GM18909 (cell line): ENCODE results near the gene CSF3R.

ENCODE experiments used
- ATAC-seq: cut with Tn5 transposase; IDR thresholded peaks from one replicate; pipeline ENCODE4 v1.9.1; 2021; ENCODE audit warnings: mild to moderate bottlenecking; ENCODE audit not compliant: unreplicated experiment, poor library complexity

Gene CSF3R

DNA sequence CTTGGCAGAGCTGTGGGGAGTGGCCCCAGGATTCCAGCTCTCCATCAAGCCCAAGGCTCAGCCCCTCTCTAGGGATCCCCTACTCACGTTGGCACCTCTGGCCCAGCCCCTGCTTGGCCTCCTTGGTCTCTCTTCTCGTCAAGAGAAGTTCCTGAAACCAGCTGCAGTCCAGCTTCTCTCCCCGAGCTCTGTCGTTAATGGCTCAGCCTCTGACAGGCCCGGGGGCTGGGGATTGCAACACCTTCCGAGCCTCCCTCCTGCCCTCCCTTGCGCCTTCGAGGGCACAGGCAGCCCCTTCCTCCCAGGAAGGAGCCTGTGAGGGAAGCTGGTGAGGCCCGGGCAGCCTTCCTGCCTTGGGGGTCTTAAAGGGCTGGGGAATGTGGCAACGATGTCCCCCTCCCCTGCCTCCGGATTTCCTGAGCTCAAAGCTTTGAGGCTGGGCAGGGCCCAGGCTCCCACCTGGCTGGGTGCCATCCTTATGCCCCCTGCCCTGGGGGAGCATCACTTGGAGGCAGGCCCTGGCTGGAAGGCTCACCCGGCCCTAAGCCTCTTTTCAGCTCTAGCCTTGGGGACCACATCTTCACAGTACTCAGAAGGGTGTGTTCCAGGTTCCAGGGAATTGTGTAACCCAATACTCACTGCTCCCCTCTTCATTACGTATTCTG lies at the start of gene CSF3R:
Gene CSF3R, minus strand, starts transcription at position 190 of the 665 bp plus-strand sequence. CDS start 3,417 bp downstream, outside the sequence.
- no peak for ATAC-seq

DNA sequence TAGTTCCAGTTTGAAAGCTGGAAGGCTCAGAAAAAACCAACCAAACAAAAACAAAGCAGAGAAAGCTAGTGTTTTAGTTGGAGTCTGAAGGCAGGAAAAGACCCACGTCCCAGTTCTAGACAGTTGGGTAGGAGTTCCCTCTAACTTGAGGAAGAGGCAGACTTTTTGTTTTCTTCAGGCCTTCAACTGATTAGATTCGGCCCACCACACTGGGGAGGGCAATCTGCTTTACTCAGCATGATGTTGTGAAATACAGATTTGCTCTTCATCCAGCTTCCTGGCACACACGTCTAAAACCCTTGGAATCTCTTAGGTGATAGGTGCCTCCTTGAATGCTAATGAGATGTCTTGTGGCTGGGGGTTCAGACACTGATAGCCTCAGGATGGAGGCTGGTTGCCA lies 49.1 kb upstream of the CSF3R start:
- ATAC-seq, result no peak

DNA sequence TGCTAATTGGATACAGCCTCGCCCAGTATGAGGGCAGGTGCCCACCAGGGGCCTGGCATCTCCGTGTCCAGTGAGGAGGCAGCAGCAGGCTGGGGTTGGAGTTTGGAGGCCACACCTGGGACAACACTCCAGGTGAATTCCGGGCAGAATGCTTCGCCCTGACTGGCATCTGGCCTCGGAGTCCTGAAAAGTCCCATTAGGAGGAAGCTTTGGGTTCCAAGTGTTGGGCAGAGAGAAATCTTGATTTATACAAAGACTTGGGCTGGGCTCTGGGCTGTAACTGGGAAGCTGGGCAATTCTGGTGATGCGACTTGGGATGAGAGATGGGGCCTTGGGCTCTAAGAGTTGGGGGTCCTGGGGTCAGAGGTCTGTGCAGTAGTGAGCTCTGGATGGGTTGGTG lies 48.1 kb upstream of the CSF3R start:
- ATAC-seq, result no peak

DNA sequence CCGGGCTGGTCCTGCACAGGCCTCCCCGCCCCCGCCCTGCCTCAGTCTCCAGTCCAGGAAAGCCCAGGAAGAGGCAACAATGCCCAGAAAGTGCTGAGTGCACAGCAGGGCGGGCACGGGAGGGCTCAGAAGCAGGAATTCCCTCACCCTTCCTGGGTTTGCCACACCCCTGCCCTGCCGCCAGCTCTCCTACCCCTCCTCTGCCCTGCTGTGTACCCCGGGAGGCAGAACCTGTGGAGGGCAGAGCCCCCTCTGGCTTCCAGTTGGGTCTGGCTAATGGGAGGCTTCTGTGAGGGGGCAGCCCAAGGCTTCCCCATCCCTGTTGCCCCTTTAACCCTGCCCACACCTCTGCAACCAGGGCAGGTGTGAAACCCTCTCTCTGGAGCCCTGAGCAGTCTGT lies 47.5 kb upstream of the CSF3R start:
- no peak for ATAC-seq

DNA sequence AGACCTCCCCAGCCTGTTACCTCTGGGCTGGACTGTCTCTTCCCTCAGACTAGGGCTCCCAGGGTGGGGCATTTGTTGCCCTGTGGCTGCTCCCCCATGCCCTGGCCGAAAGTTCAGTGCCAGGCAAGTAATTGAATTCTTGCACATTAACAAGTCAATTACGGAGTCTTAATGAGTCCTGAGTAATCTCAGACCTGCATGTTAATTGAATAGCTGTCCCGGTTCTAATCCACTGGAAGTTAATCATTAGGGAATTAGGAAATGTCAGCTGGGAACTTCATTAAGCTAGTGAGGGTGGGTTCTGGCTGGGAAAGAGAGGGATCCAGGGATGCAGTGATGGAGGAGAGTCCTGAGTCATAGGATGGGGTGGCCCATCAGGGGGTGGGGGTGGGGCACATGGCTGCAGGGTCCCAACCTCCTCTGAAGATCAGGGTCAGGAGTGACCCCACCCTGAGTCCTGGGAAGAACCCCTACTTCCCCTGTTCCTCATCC lies 47.1 kb upstream of the CSF3R start:
- ATAC-seq, result no peak

DNA sequence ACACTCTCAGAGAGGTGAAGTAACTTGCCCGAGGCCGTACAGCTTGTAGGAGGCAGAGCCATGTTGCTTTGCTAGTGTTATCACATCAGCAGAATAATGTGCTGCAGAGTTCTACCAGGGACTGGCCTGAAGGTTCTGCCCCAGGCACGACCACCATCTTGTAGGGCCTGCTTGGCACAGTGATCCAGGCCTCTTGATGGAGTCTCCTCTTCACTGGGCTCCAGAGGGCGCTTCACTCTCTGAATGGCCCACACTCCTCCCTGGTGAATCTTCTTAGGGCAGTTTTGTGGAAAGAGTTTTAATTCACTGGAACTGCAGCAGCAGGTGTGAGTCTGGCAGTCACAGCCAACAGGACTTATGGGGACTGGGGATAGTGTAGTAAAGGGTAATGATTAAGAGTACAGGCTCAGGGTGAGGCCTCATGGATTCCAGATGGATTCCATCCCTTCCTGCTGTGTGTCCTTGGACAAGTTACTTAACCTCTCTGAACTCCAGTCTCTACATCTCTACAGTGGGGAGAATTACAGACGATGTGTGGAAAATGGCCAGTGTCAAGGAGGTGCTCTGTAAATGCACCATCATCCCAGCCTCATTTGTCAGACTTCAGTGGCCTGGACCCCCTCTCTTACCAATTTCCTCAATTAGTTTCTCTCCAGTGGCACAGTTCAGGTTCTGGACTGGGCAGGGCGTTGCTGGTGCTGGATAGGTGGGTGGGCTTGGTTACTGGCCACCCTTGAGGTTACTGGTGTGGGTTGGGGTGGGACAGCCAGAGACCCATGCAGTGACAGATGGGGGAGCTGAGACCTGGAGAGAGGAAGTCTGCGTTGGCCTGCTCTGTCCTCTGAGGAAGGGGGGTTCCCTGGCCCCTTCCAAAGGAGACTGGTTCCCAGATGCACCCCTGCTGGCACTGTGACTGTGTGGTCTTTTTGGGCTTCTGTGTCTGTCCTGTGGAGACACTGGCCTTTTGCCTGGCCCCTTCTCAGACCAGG lies 45.9 kb upstream of the CSF3R start:
- no peak for ATAC-seq

DNA sequence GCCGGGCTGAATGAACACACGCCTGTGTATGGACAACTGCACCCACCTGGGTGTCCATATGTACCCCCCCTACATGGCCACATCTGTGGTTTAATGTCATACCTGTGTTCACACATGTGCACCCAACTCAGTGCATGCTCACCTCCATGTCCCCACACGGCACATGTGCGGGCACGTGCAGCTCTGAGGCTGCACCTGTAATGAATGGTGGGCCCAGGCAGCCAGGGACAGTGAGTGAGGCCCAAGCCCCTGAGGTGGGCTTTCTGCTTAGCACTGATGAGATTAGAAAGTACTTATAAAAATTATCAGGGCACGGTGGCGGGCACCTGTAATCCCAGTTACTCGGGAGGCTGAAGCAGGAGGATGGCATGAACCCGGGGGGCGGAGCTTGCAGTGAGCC lies 42.5 kb upstream of the CSF3R start:
- no peak for ATAC-seq

DNA sequence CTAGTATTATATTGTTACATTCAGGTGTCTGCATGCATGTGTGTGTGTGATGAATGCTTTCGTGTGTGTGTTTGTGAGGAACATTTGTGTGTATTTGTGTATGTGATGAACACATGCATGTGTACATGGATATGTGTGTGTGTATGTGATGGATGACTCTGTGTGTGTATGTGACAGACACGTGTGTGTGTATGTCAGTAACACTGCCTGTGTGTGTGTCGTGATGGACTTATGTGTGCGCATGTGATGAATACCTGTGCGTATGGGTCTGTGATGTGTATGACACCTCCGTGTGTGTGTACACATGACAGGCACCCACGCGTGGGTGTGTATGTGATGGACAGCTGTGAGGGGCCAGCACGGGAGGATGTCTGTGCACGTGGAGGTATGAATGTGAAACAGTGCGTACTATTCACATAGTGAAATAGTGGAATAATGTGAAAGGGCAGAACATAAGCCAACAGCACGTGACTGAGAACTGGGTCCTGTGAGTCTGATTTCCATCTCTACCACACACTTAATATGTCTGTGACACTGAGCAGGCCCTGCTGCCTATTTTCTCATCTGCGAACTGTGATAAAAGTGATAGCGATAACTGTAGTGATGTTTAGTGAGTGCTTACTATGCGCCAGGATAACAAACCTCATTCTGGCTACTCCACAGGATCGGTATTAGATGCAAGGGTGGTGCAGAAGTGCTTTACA lies 41.8 kb upstream of the CSF3R start:
- ATAC-seq, result no peak

DNA sequence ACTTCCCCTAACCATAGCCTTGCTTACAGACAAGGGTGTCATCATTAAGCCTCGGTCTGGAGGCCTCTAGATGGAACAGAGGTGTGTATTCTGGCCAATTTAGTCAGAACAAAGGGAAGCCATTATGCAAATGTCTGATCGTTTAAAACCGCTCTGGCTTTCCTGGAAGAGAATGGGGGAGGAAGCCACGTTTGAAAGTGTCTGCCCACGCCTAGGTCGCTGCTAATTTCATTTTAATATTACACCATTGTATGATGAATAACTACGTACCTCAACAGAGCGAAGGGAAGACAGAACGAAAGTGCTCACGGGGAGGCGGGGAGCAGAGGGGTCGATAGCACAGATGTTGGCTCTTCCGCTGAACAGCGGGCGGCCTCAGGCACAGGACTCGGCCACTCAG lies 41.1 kb upstream of the CSF3R start:
- no peak for ATAC-seq

DNA sequence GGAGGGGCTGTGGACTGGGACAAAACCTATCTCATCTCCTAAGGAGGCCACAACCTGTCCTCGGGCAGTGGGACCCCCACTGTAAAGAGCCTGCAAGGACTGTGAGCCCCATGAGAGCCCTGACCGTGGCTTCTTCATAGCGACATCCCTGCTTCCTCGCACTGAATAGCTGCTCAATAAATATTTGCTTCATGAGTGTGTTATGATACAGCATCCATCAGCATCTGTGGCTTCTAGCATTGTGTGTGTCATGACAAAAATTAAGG lies 40.5 kb upstream of the CSF3R start:
- ATAC-seq, result no peak

DNA sequence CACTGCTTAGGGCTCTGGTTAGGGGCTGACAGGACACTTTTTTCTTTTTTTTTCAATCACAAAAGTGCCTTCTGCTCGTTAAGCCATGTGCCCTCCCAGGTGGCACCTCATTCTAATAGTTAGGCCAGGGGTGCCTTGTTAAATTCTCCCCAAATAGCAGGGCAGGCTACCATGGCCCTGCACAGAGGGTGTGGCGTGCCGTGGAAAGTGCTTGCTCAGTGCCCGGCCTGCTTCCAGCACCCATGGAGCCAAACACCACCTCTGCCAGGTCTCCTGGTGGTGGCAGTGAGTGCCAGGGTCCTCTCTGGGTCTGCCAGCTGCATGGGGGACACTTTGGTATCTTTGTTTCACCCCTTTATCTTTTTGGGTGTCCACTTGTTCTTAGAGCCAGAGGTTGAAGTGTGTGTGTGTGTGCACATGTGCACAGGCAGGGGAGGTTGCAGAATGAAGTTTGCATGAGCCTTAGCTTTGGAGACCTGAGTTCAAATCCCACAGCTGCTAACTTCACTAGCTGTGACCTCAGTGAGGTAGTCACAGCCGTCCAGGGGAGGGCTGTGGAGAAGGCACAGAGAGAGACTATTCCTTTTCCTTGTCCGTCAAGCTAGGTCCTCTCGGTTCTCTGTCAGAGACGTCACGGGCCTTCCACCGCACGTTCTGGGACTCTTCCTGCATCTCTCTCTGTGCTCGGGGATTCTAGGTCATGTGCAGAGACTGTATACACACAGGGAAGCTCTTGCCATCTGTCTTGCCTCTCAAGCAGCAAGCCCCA lies 39.9 kb upstream of the CSF3R start:
- no peak for ATAC-seq

DNA sequence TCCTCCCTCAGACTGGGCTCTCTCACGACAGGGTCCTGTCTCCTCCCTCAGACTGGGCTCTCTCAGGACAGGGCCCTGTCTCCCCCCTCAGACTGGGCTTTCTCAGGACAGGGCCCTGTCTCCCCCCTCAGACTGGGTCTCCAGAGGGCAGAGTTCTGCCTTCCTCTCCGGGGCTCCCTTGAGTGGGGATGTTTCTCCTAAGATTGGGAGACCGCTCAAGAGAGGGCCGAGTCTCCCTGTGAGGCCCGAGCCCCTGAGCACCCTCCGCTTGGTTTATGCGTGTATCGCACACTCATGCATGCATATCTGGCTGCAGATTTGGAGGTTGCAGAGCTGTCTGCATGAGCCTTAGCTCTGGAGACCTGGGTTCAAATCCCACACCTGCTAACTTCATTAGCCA lies 39.3 kb upstream of the CSF3R start:
- no peak for ATAC-seq

DNA sequence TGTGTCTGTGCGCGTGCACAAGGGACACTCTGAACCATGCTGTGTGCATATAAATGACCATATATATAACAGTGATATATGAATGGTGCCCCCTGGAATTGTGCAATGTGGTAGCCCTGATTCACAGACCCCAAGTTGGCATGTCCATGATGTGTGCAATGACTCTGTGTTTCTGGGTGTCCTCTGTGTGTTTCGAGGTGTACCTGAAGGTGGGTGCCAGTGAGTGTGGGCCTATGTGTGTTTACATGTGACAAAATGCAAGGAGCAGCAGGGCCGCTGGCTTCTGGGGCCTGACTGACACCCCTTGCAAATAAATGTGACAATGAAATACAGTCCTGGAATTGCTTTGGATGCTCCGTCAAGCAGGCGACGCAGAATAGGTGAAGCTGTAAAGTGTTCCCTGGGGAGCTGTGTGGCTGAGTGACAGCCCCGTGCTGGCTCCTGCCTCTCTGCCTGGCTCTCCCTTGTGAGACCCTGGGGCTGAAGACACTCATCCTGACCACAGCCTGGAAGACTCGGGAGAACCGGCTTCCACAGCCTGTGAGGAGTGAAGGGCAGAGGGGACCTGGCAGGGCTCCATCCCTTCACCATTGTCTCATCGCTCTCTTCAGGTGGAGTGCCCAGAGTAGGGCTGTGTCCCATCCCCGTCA lies 38.2 kb upstream of the CSF3R start:
- ATAC-seq, result no peak

DNA sequence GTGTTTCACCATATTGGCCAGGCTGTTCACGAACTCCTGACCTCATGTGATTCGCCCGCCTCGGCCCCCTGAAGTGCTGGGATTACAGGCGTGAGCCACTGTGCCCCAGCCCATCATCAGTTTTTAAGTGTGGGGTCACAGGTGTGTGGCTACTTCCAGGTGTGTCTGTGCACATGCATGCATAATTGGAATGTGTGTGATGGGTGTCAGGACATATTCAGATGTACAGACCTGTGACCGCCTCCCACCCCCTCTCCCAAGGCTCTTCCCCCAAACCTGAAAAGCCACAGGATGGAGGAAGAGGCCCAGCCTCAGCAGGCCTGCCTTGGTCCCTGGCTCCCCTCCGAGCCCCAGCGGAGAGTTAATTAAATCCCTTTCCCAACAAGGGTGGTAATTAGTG lies 37.3 kb upstream of the CSF3R start:
- no peak for ATAC-seq

DNA sequence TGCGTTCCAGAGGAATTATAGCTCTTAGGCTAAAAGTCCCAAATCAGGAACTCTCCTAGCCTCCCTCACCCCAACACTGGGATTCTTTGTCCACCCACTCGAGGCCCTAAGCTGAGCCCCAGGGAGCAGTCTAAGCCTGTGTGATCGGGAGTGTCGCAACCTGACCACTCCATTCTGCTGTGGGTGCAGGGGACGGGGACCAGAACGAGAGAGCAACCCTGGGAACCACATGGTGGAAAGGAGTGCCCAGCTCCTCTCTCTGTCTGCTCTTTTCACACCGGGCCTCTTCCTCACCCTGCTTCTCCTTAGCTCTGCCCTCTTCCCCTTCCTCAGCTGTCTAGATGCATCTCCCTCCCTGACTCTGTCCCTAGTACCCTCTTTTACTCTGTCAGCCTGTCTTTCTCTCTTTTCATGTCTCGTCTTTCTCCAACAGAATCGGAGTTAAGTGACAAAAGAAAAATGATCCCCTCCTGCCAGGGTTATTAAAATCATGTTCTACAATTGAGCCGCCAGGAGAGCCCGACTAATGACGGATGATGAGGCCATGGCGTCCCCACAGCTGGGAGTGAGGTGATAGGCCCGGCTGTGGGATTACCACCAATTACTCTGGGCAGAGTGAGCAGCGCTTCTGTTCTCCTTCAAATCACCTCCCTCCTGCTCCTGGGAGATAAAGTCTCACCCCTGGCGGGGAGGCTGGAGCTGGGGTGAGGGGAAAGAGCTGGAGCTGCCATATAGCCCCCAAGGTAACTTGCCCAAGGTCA lies 34.5 kb upstream of the CSF3R start:
- ATAC-seq, result no peak

DNA sequence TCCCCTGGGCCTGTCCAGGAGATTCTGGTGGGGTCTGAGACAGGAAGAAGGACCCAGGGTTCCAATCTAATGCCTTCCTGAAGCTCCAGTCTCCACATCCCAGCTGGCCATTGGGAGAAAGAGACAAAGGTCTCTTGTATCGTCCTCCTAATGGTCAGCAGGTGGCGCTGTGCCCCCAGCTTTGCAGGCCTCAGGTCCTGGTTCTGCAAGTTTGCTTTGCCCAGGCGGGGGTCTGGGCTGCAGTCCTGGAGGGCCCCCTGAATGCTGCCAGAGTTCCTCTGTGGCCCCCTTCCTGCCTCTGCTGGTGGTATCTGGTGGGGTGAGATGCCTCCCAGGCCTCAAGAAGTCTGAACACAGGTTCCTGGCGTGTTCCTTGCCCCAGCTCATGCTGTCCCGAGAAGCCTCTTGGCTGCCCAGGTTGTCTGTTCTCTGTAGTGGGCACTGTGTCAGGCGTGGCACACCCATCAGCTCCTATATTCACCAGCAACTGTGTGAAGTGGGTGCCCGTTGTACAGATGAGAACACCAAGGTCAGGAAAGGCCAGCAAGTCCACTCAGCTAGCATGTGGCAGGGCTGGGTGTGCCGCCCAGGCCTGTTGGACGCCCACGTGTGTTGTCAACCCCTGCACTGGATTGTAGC lies 33.8 kb upstream of the CSF3R start:
- ATAC-seq, result no peak

DNA sequence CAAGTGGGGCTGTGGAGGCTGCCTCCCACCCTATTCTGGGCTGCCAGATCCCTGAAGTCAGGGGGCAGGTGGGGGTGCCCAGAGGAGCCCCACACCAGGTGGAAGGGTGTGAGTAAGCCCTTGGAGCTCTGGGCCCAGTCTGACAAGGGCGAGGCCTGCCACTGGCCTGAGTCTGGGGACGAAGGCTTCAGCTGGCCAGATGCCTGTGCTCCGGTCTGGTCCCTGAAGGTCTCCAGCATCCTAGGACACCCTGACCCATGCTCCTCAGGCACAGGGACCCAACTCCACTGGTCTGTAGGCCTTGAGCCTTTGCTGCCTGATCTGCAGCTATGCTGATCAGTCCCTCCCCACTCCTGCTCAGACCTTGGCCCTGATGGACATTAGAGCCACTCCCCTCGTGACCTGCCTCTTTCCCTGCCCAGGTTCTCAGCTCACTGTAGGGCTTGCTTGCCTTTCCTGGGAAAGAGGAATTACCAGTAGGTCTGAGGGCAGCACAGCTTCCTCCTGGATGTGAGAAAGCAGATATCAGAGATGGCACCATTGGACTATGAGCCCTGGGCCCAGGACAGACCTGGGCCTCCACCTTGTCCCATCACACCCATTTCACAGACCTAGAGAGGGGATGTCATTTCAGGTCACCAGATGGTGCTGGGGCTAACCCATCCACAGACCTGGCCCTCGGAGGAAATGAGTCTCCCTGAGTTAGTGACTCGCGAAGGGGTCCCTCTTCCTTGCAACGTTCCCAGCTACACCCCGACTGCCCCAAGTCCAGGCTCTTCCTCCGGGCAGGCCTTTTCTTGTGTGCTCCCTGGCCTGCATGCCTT lies 32.8 kb upstream of the CSF3R start:
- ATAC-seq, result no peak

DNA sequence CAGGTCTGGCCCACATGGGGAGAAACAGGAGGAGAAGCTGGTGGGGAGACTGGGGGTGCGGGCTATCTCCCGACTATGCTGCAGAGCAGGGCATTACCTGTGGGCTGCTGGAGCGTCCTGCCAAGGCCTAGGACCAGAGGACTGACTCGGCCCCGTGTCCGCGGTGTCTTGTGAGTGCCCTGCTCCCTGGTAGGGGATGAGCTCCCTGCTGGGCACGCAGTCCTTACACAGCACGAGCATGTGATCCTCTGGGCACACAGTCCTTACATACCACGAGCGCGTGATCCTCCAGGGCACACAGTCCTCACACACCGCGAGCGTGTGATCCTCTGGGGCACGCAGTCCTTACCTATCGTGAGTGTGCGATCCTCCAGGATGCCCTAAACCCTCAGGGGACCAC lies 31.8 kb upstream of the CSF3R start:
- ATAC-seq, result no peak
